Iris pigment epithelial cell (primary cell): ENCODE measurements around the gene PDZRN3.
A peak's percentile ranks its signal among the peaks of the same experiment; 100 is the strongest.

Source experiments
- DNase-seq: peaks from one replicate; pipeline ENCODE4 v3.0.0-alpha.2; 2011; ENCODE audit warnings: low read depth

PDZRN3 gene

GRCh38 chr3:73415118-73415517 lies 209.6 kb downstream of the PDZRN3 start:
- no peak for DNase-seq

DNA sequence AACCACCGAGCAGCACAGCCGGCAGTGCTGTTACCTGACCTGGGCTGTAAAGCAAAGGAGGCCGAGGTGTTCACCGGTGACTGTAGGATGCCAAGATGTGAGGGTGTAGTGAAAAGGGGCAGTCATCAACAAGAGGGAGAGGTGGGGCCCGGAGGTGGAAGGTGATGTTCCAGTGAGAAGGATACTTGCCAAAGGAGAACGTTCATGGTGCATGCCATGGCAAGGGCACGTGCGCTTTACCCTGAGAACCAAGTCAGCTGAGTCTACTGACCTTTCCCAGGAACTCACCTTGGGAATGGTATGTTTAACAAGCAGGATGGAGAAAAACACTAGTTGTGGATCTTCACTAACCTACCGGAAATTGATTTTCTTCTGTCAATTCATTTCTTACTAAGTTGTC lies 211.1 kb downstream of the PDZRN3 start:
- no peak for DNase-seq

DNA sequence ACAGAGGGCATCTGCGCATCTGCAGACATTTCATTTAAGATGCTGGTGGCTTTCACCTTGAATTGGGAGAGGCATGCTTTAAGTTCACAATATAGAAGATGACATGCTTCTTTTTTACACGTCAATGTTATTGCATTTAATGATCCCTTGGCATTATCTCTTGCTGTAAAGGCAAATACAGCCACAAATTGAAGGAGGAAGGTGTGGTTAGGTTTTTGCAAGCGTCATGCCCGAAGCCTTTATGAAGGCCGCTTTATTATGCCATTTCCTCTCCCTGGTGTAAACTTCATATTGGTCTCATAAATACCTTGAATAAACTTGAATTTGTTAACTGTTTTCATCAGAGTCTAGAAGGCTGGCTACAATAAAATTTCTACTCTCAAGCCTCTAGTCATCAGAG lies 212.7 kb downstream of the PDZRN3 start:
- no peak for DNase-seq

GRCh38 chr3:73411545-73411944 lies 213.2 kb downstream of the PDZRN3 start:
- DNase-seq, result no peak

DNA sequence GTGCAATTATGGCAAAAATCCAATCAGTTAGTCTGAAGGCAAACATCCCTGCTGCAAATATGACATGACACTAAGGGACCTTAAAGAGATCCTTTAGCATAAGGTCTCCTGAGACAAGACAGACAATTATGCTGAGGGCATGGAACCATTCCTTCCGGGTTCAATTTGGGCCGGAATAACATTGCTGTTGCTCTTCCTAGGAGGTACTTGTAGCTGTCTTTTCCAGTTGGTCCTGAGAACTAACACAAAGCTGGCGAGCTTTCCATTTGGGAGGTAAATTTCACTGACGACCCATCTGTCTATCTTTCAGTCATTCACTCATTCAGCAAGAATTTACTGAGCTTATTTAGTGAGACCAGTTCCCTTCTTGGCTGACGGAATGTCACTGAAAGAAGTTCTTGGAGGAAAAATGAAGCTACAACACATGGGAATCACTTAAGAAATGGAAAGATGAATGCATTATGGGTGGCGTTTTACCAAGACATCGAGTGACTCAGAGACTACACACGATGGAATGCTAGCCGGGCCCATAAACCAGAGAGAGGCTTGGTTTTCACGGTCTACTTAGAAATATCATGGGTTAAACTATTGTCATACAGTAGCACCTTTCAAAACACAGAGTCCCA lies 215.5 kb downstream of the PDZRN3 start:
- no peak for DNase-seq

GRCh38 chr3:73408634-73409033 lies 216.1 kb downstream of the PDZRN3 start:
- DNase-seq, result no peak

DNA sequence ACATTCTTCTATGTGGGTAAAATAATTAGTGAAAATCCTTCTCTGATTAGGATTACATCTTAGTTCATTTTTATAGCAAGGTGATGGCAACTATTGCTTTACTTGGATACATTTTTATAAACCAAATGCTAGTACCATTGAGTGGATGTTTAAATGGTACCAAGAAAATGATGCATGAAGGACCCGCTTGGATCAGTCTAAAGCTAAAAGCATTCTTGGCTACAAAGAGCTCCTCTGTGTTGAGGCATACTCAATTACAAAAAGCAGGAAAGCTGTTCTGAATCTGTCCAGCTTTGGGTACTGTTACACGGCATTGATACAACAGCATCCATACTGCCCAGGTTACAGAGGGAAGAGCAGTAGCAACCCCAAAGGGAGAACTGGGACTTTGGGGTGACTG lies 217.2 kb downstream of the PDZRN3 start:
- no peak for DNase-seq

- no peak for DNase-seq
Observed at GRCh38 chr3:73405853-73406252, 218.9 kb downstream of the PDZRN3 start.

- no peak for DNase-seq
Observed at GRCh38 chr3:73405000-73405399, 219.7 kb downstream of the PDZRN3 start.

GRCh38 chr3:73404435-73404834 lies 220.3 kb downstream of the PDZRN3 start:
- no peak for DNase-seq

DNA sequence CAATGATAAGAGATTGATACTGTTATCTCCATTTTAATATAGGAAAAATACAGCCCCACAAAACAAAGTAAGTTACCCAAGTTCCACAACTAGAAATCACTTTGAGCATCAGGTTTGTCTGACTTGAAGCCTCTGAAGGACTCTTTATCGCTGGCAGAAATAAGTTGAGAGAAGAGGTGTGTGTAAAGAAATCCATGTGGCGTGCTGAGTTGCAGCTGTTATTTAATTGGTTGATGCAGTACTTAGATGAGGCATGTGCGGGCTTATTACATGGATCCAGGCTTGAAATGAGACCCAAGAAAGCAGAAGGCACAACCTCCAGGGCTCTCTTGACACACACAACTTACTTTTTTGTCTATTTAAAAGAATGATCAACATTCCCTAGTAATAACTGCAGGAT lies 221.3 kb downstream of the PDZRN3 start:
- DNase-seq, result no peak

- no peak for DNase-seq
Observed at GRCh38 chr3:73401616-73402279, 223.0 kb downstream of the PDZRN3 start.

- DNase-seq, result no peak
Observed at GRCh38 chr3:73401059-73401458, 223.7 kb downstream of the PDZRN3 start.

- no peak for DNase-seq
Observed at GRCh38 chr3:73399666-73400253, 225.0 kb downstream of the PDZRN3 start.

DNA sequence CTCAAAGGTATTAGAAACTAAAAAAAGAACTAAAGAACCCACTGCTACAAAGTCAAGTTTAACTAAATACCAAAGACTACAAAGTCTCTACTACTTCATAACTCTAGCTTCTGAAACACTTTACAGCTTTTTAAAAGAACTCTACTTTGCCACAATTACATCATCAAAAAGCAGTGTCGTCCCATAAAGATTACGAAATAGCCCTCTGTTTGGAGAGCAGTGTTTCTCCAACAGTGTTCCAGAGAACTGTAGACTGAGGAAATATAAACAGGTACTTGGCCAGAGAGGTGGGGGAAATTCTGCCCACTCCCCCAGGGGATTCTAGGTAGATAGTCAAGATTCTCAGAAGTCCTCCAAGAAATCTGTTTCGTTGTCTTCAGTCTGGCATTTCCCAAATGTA lies 225.6 kb downstream of the PDZRN3 start:
- DNase-seq, result peak; percentile 14

DNA sequence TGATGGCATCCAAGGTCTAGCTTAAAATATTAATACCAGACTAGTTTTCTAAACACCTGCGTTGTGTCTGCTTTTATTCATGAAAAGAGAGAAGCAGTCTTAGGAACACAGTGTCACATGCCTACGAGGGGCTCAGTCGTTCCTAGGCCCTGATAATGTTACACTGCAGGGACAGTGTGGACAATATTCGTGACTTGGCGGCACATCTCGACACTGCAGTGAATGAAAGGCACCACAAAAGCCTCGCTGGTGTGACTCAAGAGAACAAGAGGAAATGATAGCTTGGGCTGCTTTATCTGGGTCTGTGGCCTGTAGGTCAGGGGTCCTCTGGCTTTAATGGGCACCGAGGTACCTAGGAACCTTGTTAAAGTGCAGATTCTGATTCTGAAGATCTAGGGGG lies 226.7 kb downstream of the PDZRN3 start:
- DNase-seq, result no peak

DNA sequence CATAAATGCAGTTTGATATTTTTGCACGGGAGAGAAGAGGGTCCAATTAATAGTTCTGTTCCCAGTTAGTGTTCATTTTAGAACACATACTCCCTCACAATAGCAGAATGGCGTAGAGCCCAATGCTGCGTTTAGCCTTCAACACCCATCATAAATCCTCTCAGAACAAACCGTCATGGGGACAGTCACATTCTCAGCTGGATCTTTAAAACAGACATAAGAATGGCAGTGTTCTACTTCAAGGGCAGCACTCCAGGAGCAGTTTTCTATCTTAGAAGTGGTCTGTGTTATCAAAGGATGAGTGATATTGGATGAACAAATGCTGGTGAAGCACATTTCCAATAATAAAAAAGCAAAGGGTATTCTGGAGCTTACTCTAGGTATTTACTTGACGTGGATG lies 230.5 kb downstream of the PDZRN3 start:
- DNase-seq, result no peak

- DNase-seq, result no peak
Observed at GRCh38 chr3:73393005-73393404, 231.7 kb downstream of the PDZRN3 start.

DNA sequence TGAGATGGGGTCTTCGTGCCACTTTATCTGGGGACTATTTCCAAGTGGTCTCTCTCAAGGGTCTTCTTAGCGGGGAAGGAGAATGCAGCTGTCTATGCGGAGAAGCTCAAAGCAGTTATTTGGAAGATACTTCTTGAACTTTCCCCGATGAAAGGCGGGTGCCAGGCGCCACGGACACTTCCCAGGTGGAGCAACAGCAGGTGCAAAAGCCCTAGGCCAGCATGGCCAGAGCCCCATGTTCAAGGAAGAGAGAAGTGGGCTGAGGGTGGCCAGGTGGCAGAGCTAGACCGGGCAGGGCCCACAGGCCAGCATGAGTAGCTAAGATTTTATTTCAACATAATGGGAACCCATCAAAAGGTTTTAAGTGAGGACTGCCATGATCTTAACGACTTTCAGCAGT lies 232.8 kb downstream of the PDZRN3 start:
- no peak for DNase-seq

DNA sequence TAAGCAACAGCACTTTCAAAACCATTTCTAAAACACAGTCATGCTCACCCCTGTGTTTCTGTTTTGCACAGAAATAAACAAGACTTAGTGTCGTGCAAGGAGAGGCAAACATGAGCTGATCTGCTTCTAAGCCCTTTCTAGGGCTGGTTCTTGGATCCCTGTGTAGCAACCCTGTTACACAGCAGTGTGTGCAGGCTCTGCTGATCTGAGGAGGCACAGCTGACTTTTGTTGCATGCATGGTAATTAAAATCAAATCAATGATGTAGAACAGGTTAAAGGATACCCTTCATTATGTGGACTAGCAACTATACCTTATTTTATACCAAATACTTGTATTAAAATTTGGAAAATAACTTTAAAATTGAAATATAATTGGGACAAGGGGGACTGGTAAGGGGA lies 234.8 kb downstream of the PDZRN3 start:
- DNase-seq, result no peak

GRCh38 chr3:73389117-73389813 lies 235.5 kb downstream of the PDZRN3 start:
- DNase-seq, result no peak

- DNase-seq, result no peak
Observed at GRCh38 chr3:73385568-73385967, 239.2 kb downstream of the PDZRN3 start.
